ENCODE data around the gene SHE.

The SHE gene

GRCh38 chr1:154478639-154479038, 23.6 kb downstream of the SHE start:
- DNase-seq (ENCODE audit: low spot score), result no peak

GRCh38 chr1:154478013-154478412, 24.2 kb downstream of the SHE start:
- no peak for DNase-seq (ENCODE audit: low spot score)

- no peak for DNase-seq (ENCODE audit: low spot score)
Observed at GRCh38 chr1:154476791-154477190, 25.4 kb downstream of the SHE start.

- no peak for DNase-seq (ENCODE audit: low spot score)
Observed at GRCh38 chr1:154474802-154475201, 27.4 kb downstream of the SHE start.

- no peak for DNase-seq (ENCODE audit: low spot score)
Observed at GRCh38 chr1:154471304-154471703, 30.9 kb downstream of the SHE start.

- DNase-seq (ENCODE audit: low spot score), result no peak
Observed at GRCh38 chr1:154469844-154470560, 32.2 kb downstream of the SHE start.

- DNase-seq (ENCODE audit: low spot score), result no peak
Observed at GRCh38 chr1:154468535-154469250, 33.5 kb downstream of the SHE start.

GRCh38 chr1:154467434-154468102, 34.6 kb downstream of the SHE start:
- DNase-seq (ENCODE audit: low spot score), result no peak

- DNase-seq (ENCODE audit: low spot score), result no peak
Observed at GRCh38 chr1:154466921-154467417, 35.2 kb downstream of the SHE start.

GRCh38 chr1:154466206-154466605, 36.0 kb downstream of the SHE start:
- no peak for DNase-seq (ENCODE audit: low spot score)

GRCh38 chr1:154465621-154466195, 36.5 kb downstream of the SHE start:
- no peak for DNase-seq (ENCODE audit: low spot score)

GRCh38 chr1:154463512-154463990, 38.7 kb downstream of the SHE start:
- DNase-seq (ENCODE audit: low spot score), result no peak

GRCh38 chr1:154460695-154461260, 41.4 kb downstream of the SHE start:
- no peak for DNase-seq (ENCODE audit: low spot score)

GRCh38 chr1:154459080-154459479, 43.1 kb downstream of the SHE start:
- no peak for DNase-seq (ENCODE audit: low spot score)

- no peak for DNase-seq (ENCODE audit: low spot score)
Observed at GRCh38 chr1:154456631-154457030, 45.6 kb downstream of the SHE start.

GRCh38 chr1:154454386-154455120, 47.7 kb downstream of the SHE start:
- DNase-seq (ENCODE audit: low spot score), result no peak

GRCh38 chr1:154453574-154454352, 48.4 kb downstream of the SHE start:
- DNase-seq (ENCODE audit: low spot score), result no peak

- no peak for DNase-seq (ENCODE audit: low spot score)
Observed at GRCh38 chr1:154453161-154453560, 49.1 kb downstream of the SHE start.

- DNase-seq (ENCODE audit: low spot score), result no peak
Observed at GRCh38 chr1:154448331-154448811, 53.8 kb downstream of the SHE start.

GRCh38 chr1:154446789-154447188, 55.4 kb downstream of the SHE start:
- DNase-seq (ENCODE audit: low spot score), result no peak
